ENCODE measurements around the gene ITPKA. TPM values are rescaled to one million over a fixed set of nuclear protein-coding genes. Genes with fewer than 3 reads are reported as not detected.

Gene ITPKA
- total RNA-seq, 1 donor from 2014 or later, result 0.79 TPM

DNA sequence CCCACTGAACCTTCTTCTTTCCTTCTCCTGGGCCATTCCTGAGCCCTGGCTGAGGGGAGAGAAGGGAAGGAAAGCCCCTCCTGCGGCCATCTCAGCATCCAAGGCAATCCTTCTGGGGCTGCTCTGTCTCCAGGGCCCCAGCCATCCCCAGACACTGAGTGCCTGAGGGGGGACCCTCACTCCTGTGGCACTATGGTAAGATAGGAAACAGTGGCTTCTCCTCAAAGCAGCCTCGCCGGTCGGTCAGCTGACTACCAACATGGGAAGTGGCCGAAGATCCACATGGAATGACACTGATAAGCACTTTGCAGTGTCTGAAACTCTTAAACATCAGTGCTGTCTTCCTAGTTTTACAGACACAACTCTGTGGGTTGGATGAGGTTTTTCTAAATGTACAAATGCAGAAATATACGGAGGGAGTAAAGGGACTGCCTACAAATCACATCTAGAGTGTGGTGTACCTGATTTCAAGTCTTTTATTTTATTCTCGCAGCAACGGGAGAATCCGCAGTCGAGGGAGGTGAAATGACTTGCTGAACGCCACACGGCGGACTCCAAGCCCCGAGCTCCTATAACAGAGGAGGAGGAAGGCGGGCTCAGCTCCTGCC, 973 bp upstream of the ITPKA start:
- Histone ChIP-seq H3K27me3 (ENCODE audit: control insufficient read depth, insufficient read depth, low read length) (peaks cover 18% of the 10 kb centered on the region), H3K36me3 (ENCODE audit: control insufficient read depth, insufficient read depth, low read length) (no peaks in the 10 kb centered on the region), H3K4me3 (ENCODE audit: low read depth, low read length) (peak overlapping the region; percentile 47)
- no peak for DNase-seq (ENCODE audit: low read depth)
- TF ChIP-seq, protein P1, sequence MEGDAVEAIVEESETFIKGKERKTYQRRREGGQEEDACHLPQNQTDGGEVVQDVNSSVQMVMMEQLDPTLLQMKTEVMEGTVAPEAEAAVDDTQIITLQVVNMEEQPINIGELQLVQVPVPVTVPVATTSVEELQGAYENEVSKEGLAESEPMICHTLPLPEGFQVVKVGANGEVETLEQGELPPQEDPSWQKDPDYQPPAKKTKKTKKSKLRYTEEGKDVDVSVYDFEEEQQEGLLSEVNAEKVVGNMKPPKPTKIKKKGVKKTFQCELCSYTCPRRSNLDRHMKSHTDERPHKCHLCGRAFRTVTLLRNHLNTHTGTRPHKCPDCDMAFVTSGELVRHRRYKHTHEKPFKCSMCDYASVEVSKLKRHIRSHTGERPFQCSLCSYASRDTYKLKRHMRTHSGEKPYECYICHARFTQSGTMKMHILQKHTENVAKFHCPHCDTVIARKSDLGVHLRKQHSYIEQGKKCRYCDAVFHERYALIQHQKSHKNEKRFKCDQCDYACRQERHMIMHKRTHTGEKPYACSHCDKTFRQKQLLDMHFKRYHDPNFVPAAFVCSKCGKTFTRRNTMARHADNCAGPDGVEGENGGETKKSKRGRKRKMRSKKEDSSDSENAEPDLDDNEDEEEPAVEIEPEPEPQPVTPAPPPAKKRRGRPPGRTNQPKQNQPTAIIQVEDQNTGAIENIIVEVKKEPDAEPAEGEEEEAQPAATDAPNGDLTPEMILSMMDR (IDR thresholded peaks at IDR 0.05; ENCODE audit: insufficient read depth, low read length, severe bottlenecking), result no peak
- no peak for FAIRE-seq

DNA sequence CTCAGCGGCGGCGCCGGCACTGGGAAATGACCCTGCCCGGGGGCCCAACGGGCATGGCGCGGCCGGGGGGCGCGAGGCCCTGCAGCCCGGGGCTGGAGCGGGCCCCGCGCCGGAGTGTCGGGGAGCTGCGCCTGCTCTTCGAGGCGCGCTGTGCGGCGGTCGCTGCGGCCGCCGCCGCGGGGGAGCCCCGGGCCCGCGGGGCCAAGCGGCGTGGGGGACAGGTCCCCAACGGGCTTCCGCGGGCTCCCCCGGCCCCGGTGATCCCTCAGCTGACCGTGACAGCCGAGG, 172 bp downstream of the ITPKA start:
- TF ChIP-seq, protein P1 (IDR thresholded peaks at IDR 0.05; ENCODE audit: insufficient read depth, low read length, severe bottlenecking), result no peak
- peaks cover 18% of the 10 kb centered on the region for H3K27me3 ChIP-seq (ENCODE audit: control insufficient read depth, insufficient read depth, low read length)
- peak overlapping the region; percentile 47 for H3K4me3 ChIP-seq (ENCODE audit: low read depth, low read length)
- DNase-seq (ENCODE audit: low read depth) (no peak), FAIRE-seq (no peak)
- no peaks in the 10 kb centered on the region for H3K36me3 ChIP-seq (ENCODE audit: control insufficient read depth, insufficient read depth, low read length)

DNA sequence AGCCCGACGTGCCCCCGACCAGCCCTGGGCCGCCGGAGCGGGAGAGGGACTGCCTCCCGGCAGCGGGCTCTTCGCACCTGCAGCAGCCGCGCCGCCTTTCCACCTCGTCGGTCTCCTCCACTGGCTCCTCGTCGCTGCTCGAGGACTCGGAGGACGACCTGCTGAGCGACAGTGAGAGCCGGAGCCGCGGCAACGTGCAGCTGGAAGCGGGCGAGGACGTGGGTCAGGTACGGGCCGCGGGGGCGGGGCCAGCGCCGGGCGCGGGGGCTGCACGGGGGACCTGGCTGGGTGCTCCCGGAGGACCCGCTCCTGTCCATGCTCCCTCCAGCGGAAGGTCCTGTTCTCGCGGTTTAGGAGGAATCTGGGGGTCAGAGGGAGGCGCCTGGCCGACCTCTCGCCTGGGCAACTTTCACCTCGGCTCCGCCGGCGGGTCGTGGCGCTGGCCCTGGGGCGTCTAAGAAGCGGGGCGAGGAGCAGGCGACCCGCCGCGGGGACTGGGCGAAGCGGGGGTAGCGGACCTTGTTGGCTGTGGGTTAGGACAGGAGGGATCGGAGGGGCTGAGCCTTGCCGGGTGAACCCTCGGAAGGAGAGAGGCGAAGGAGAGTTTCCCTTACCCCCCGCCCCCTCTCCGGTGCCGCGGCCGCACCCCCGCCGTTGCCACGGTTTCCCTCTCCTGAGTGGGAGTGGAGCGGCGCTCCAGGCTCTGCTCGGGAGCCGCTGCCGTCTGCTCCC, 682 bp downstream of the ITPKA start:
- FAIRE-seq, result no peak
- peaks cover 20% of the 10 kb centered on the region for H3K27me3 ChIP-seq (ENCODE audit: control insufficient read depth, insufficient read depth, low read length)
- TF ChIP-seq, protein P1 (IDR thresholded peaks at IDR 0.05; ENCODE audit: insufficient read depth, low read length, severe bottlenecking), result no peak
- DNase-seq (ENCODE audit: low read depth), result no peak
- H3K36me3 ChIP-seq (ENCODE audit: control insufficient read depth, insufficient read depth, low read length), result no peaks in the 10 kb centered on the region
- H3K4me3 ChIP-seq (ENCODE audit: low read depth, low read length), result peak overlapping the region; percentile 47

DNA sequence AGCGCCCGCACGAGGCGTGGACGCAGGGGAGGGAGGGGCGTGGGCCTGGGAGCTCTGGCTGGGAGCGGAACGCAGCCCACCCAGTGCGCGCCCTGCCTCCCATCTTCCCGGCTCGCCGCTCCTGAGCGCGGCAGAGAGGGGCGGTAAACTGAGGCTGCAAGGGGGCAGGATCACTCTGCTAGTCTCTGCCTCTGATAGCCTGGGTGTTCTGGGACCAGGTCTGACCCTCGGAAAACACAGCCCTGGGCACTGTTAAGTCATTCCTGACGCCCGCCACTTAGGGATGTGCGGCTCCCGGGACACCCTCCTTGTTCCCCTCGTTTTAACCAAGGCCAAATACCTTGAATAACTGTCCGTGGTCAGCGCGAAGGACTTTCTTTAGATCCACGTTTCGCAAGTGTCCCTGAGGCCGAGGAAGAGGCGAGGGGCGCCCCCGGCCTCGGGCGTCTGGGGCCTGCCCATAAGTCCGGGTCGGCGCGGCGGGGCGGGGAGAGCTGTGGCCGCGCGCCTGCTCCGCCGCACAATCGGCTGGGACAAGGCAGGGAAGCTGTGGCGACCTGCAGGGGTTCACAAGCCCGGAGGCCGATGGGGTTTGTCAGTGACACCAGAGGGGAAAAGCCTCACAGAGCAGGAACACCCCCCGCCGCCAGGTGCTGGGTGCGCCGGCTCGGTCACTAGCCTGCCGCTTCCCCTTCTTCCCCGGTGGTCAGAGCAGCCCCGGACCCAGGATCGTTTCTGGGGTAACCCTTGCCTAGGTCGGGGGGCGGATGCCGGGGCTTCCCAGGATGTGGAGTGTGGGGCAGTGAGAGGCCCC, 1.5 kb downstream of the ITPKA start:
- H3K36me3 ChIP-seq (ENCODE audit: control insufficient read depth, insufficient read depth, low read length), result no peaks in the 10 kb centered on the region
- no peak for DNase-seq (ENCODE audit: low read depth)
- H3K27me3 ChIP-seq (ENCODE audit: control insufficient read depth, insufficient read depth, low read length), result peaks cover 21% of the 10 kb centered on the region
- peak overlapping the region; percentile 47 for H3K4me3 ChIP-seq (ENCODE audit: low read depth, low read length)
- TF ChIP-seq, protein P1 (IDR thresholded peaks at IDR 0.05; ENCODE audit: insufficient read depth, low read length, severe bottlenecking), result no peak
- no peak for FAIRE-seq

DNA sequence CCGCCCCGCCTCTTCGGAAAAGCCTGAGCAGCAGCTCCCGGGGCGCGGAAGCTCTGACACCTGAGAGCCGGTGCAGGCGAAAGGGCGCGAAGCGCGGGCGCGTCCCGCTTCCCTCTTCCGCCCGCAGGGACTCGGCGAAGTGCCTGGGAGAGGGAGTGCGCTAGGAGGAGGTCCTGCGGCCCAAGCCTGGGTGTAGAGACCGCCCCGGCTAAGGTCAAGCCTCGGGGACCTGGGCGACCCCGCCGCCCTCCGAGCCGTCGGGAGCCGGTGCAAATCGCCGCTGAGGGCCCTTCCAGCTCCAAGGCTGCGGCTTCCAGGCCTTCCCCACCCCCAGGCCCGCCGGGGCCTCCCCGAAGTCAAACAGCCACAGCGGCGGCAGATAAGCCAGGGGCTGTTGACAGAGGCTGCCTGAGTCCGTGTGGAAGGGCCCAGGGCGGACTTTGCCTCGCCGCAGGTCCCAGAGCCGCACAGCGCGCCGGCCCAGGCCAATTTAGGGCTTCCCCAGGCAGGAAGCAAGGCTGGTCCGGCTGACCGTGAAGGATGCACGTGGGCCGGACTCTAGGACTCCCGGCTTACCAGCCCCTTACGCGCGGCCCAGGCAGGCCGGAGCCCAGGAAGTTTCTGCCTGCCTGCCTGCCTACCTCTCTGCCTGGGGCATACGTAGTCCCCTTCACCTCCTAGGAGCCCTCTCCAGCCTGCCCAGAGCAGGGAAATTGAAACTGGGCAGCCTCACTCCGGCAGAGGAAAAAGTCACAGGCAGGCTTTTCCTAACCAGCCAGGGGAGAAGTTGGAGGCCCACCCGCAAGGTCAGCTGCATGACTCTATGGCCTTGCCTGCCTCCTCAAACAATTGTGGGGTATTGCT, 2.3 kb downstream of the ITPKA start:
- H3K4me3 ChIP-seq (ENCODE audit: low read depth, low read length), result no peak overlapping the region
- DNase-seq (ENCODE audit: low read depth) (no peak), FAIRE-seq (no peak)
- no peaks in the 10 kb centered on the region for H3K36me3 ChIP-seq (ENCODE audit: control insufficient read depth, insufficient read depth, low read length)
- TF ChIP-seq, protein P1 (IDR thresholded peaks at IDR 0.05; ENCODE audit: insufficient read depth, low read length, severe bottlenecking), result no peak
- H3K27me3 ChIP-seq (ENCODE audit: control insufficient read depth, insufficient read depth, low read length), result peaks cover 23% of the 10 kb centered on the region
